ENCODE results near the gene C11orf16. TPM values are rescaled to one million over a fixed set of nuclear protein-coding genes. Genes with fewer than 3 reads are reported as not detected.
A peak's percentile ranks its signal among the peaks of the same experiment; 100 is the strongest.
"Not testable (repeated sequence)": the region's sequence is repeated elsewhere in the genome, so short reads cannot be mapped to it uniquely, and the experiment has no call there.

Gene C11orf16
- total and polyA plus RNA-seq, 2 experiments from 2014 or later, result not detected

- no peak overlapping the region for H3K27ac ChIP-seq
- no peak overlapping the region for H3K4me3 ChIP-seq
- TF ChIP-seq, protein P1, sequence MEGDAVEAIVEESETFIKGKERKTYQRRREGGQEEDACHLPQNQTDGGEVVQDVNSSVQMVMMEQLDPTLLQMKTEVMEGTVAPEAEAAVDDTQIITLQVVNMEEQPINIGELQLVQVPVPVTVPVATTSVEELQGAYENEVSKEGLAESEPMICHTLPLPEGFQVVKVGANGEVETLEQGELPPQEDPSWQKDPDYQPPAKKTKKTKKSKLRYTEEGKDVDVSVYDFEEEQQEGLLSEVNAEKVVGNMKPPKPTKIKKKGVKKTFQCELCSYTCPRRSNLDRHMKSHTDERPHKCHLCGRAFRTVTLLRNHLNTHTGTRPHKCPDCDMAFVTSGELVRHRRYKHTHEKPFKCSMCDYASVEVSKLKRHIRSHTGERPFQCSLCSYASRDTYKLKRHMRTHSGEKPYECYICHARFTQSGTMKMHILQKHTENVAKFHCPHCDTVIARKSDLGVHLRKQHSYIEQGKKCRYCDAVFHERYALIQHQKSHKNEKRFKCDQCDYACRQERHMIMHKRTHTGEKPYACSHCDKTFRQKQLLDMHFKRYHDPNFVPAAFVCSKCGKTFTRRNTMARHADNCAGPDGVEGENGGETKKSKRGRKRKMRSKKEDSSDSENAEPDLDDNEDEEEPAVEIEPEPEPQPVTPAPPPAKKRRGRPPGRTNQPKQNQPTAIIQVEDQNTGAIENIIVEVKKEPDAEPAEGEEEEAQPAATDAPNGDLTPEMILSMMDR (IDR thresholded peaks at IDR 0.05; ENCODE audit: low read depth, low read length), result no peak
These were observed 25.6 kb downstream of the C11orf16 start for GRCh38 chr11:8907116-8907515.

GRCh38 chr11:8905528-8906165, 27.1 kb downstream of the C11orf16 start:
- H3K4me3 ChIP-seq, result no peak overlapping the region
- H3K36me3 ChIP-seq, result no peaks in the 10 kb centered on the region
- H3K27ac ChIP-seq, result no peak overlapping the region
- no peaks in the 10 kb centered on the region for H3K27me3 ChIP-seq
- TF ChIP-seq, protein P1 (IDR thresholded peaks at IDR 0.05; ENCODE audit: low read depth, low read length), result no peak
- no peaks in the 10 kb centered on the region for H3K4me1 ChIP-seq (ENCODE audit: low read depth)
- DNase-seq (ENCODE audit: low read depth in 1 of 2, low spot score in 1 of 2), result peak in 1 of 2 donors; percentile 75
- H3K9me3 ChIP-seq (ENCODE audit: low read depth), result no peaks in the 10 kb centered on the region

More at GRCh38 chr11:8907116-8907515, 25.6 kb downstream of the C11orf16 start:
- no peaks in the 10 kb centered on the region for H3K27me3 ChIP-seq
- H3K36me3 ChIP-seq, result no peaks in the 10 kb centered on the region
- peaks cover 2% of the 10 kb centered on the region for H3K4me1 ChIP-seq (ENCODE audit: low read depth)
- no peak for DNase-seq (ENCODE audit: low read depth in 1 of 2, low spot score in 1 of 2)
- H3K9me3 ChIP-seq (ENCODE audit: low read depth), result no peaks in the 10 kb centered on the region

DNA sequence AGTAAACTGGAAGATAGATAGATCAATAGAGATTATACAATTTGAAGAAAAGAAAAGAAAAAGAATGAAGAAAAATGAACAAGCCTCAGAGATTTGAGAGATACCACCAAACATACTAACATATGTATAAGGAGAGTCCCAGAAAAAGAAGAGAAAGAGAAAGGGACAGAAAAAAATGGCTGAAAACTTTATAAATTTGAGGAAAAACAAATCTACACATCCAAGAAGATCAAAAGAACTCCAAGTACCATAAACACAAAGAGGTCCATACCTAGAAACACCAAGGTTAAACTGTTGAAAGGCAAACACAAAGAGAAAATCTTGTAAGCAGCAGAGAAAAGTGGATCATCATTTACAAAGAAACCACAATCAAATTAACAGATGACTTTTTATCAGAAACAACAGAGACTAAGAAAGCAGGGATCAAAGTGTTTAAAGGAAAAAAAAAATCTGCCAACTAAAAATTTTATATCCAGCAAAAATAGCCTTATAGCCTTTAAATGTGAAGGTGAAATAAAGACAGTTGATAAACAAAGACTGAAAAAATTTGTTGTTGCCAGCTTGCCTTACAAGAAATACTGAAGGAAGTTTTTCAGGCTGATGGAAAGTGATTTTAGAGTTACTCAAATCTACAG, 33.5 kb downstream of the C11orf16 start:
- H3K27me3 ChIP-seq, result no peaks in the 10 kb centered on the region
- no peaks in the 10 kb centered on the region for H3K36me3 ChIP-seq
- no peak overlapping the region for H3K4me3 ChIP-seq
- H3K9me3 ChIP-seq (ENCODE audit: low read depth), result no peaks in the 10 kb centered on the region
- TF ChIP-seq, protein P1 (IDR thresholded peaks at IDR 0.05; ENCODE audit: low read depth, low read length), result no peak
- no peaks in the 10 kb centered on the region for H3K4me1 ChIP-seq (ENCODE audit: low read depth)
- H3K27ac ChIP-seq, result no peak overlapping the region
- DNase-seq (ENCODE audit: low read depth in 1 of 2, low spot score in 1 of 2), result no peak

DNA sequence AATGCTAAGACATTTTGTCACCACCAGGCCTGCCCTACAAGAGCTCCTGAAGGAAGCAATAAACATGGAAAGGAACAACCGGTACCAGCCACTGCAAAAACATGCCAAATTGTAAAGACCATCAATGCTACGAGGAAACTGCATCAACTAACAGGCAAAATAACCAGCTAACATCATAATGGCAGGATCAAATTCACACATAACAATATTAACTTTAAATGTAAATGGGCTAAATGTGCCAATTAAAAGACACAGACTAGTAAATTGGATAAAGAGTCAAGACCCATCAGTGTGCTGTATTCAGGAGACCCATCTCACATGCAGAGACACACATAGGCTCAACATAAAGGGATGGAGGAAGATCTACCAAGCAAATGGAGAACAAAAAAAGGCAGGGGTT, 41.6 kb downstream of the C11orf16 start:
- H3K9me3 ChIP-seq (ENCODE audit: low read depth); H3K27ac ChIP-seq; H3K4me3 ChIP-seq; H3K4me1 ChIP-seq (ENCODE audit: low read depth); H3K36me3 ChIP-seq; DNase-seq (ENCODE audit: low read depth in 1 of 2, low spot score in 1 of 2); H3K27me3 ChIP-seq: not testable (repeated sequence)

DNA sequence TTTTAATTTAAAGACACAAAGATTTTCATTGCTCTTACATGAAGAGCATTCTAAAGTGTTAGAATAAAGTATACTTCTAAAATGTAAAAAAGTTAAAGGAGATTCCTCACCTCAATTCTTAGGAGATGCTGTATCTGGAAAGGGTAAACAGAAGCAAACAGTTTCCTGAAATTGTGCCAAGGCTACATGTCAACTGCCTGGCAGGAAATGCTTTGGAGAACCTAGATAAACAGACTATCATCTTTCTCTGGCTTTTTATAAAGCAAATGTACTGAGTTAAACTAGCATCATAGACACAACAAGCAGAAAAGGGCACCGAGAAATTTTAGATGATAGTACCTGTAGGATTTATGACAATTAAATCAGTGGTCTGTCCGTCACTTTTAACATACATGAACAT, 46.4 kb downstream of the C11orf16 start:
- Histone ChIP-seq H3K27me3 (no peaks in the 10 kb centered on the region), H3K27ac (no peak overlapping the region), H3K9me3 (ENCODE audit: low read depth) (no peaks in the 10 kb centered on the region), H3K4me1 (ENCODE audit: low read depth) (no peaks in the 10 kb centered on the region), H3K36me3 (no peaks in the 10 kb centered on the region), H3K4me3 (no peak overlapping the region)
- peak in 1 of 2 donors; percentile 38 for DNase-seq (ENCODE audit: low read depth in 1 of 2, low spot score in 1 of 2)
- TF ChIP-seq, protein P1 (IDR thresholded peaks at IDR 0.05; ENCODE audit: low read depth, low read length), result no peak

DNA sequence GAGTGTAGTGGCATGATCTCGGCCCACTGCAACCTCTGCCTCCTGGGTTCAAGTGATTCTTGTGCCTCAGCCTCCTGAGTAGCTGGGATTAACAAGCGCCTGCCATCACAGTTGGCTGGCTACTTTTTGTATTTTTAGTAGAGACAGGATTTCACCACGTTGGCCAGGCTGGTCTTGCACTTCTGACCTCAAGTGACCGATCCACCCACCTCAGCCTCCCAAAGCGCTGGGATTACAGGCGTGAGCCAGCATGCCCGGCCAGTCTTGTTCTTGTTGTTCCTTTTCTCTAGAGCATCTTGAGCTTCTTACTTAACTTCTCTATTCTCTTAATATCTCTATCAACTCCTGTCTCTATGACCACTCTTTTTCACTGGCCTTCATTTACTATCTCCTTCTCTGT, 51.2 kb downstream of the C11orf16 start:
- H3K27me3 ChIP-seq; H3K27ac ChIP-seq; H3K4me3 ChIP-seq; H3K9me3 ChIP-seq (ENCODE audit: low read depth); DNase-seq (ENCODE audit: low read depth in 1 of 2, low spot score in 1 of 2); H3K36me3 ChIP-seq; H3K4me1 ChIP-seq (ENCODE audit: low read depth): not testable (repeated sequence)
